Gastrocnemius medialis (tissue), 4 donors: ENCODE measurements around the gene SLC36A2. TPM values are rescaled to one million over a fixed set of nuclear protein-coding genes. Genes with fewer than 3 reads are reported as not detected.

Source experiments
- ATAC-seq, 2 donors: fragments of 150-250 bp; one replicate each; pipeline ENCODE4 v1.9.1; 2016
- DNase-seq, 2 donors: peaks; one replicate each; pipeline ENCODE4 v3.0.0-alpha.2; 2019
- H3K27ac ChIP-seq, 4 donors: fragments of 200-600 bp; sonication (generic); 1 replicate in 1 of 4; 2 replicates in 3 of 4; pipeline ENCODE4 v1.5.1; 2016 to 2018; ENCODE audit warnings: mild to moderate bottlenecking in 2 of 4, moderate library complexity in 1 of 4
- H3K27me3 ChIP-seq, 3 donors: fragments of 200-600 bp; sonication (generic) in 2 of 3; 1 replicate in 1 of 3; 2 replicates in 2 of 3; pipeline versions ENCODE4 v1.5.1 to v1.6.0; 2016 to 2019; ENCODE audit warnings: mild to moderate bottlenecking in 1 of 3, moderate library complexity in 1 of 3
- H3K36me3 ChIP-seq, 2 donors: fragments of 200-600 bp; sonication (generic) in 1 of 2; one replicate each; pipeline ENCODE4 v1.5.1; 2017 to 2018
- H3K4me1 ChIP-seq, 2 donors: fragments of 200-600 bp; sonication (generic) in 1 of 2; one replicate each; pipeline ENCODE4 v1.5.1; 2016 to 2017; ENCODE audit warnings: mild to moderate bottlenecking in 2 of 2
- H3K4me3 ChIP-seq, 4 donors: fragments of 200-600 bp; sonication (generic) in 3 of 4; 1 replicate in 1 of 4; 2 replicates in 3 of 4; pipeline ENCODE4 v1.5.1; 2016 to 2019; ENCODE audit warnings: mild to moderate bottlenecking in 2 of 4
- H3K9me3 ChIP-seq, 3 donors: fragments of 200-600 bp; sonication (generic) in 2 of 3; 1 replicate in 1 of 3; 2 replicates in 2 of 3; pipeline ENCODE4 v1.5.1; 2016 to 2019
- POLR2A ChIP-seq, 2 donors: fragments of 450-650 bp; IDR thresholded peaks; one replicate each; pipeline ENCODE4 v1.6.1; 2017; ENCODE audit warnings: antibody characterized with exemption in 2 of 2, mild to moderate bottlenecking in 2 of 2, moderate library complexity in 2 of 2
- in situ Hi-C, 4 donors: fragments of 200-750 bp; cut with MboI; loops; one replicate each; pipeline versions ENCODE4 v1.15.0 to v1.8.0; 2017; ENCODE audit warnings: low sequenced_read_pairs in 4 of 4
- intact Hi-C: fragments of 100-400 bp; cut with DNase I; formaldehyde crosslinking; loops from one replicate; pipeline ENCODE4 v1.15.1; 2023; ENCODE audit warnings: low total_unique reads
- total RNA-seq, 4 donors: library from RNA; depleted of rRNA; stranded (reverse); fragments of >200 nt; gene quantifications; one replicate each; pipeline versions ENCODE4 v1.1.0 to v1.2.3, GENCODE V29; 2016
- TF ChIP-seq, protein P1 (sequence below), 5 experiments: fragments of 450-650 bp in 3 of 5; fragments of 200-600 bp in 2 of 5; sonication (generic) in 2 of 5; IDR thresholded peaks in 4 of 5; conservative IDR thresholded peaks in 1 of 5; 1 replicate in 4 of 5; 2 replicates in 1 of 5; pipeline ENCODE4 v1.5.1; 2016 to 2019; ENCODE audit warnings: antibody characterized with exemption in 5 of 5, mild to moderate bottlenecking in 3 of 5, moderate library complexity in 3 of 5

The SLC36A2 gene
- total RNA-seq, 4 donors from 2014 or later, result 8.8 to 22.9 (median 16.4) TPM

DNA sequence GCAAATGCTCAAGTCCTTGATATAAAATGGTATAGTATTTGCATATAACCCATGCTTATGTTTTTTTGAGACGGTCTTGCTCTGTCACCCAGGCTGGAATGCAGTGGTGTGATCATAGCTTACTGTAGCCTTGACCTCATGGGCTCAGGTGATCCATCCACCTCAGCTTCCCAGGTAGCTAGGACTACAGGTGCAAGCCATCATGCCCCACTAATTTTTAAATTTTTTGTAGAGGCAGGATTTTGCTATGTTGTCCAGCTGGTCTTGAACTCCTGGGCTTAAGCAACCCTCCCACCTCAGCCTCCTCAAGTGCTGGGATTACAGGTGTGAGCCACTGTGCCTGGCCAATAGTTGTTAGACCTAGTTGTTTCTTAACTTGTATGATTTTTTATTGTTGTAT lies 61.1 kb downstream of the SLC36A2 start:
- intact Hi-C loops, result no loop called here
- in situ Hi-C loops, result no loop called here
- Histone ChIP-seq H3K4me1 (no peaks in the 10 kb centered on the region), H3K4me3 (no peak overlapping the region), H3K27ac (no peak overlapping the region), H3K36me3 (no peaks in the 10 kb centered on the region), H3K9me3 (no peaks in the 10 kb centered on the region), H3K27me3 (no peaks in the 10 kb centered on the region)
- TF ChIP-seq POLR2A (IDR thresholded peaks at IDR 0.05), result no peak
- TF ChIP-seq, protein P1, sequence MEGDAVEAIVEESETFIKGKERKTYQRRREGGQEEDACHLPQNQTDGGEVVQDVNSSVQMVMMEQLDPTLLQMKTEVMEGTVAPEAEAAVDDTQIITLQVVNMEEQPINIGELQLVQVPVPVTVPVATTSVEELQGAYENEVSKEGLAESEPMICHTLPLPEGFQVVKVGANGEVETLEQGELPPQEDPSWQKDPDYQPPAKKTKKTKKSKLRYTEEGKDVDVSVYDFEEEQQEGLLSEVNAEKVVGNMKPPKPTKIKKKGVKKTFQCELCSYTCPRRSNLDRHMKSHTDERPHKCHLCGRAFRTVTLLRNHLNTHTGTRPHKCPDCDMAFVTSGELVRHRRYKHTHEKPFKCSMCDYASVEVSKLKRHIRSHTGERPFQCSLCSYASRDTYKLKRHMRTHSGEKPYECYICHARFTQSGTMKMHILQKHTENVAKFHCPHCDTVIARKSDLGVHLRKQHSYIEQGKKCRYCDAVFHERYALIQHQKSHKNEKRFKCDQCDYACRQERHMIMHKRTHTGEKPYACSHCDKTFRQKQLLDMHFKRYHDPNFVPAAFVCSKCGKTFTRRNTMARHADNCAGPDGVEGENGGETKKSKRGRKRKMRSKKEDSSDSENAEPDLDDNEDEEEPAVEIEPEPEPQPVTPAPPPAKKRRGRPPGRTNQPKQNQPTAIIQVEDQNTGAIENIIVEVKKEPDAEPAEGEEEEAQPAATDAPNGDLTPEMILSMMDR (IDR thresholded peaks at IDR 0.05 in 4 of 5, conservative IDR thresholded peaks at IDR 0.05 in 1 of 5), result no peak
- ATAC-seq (no peak), DNase-seq (no peak)

DNA sequence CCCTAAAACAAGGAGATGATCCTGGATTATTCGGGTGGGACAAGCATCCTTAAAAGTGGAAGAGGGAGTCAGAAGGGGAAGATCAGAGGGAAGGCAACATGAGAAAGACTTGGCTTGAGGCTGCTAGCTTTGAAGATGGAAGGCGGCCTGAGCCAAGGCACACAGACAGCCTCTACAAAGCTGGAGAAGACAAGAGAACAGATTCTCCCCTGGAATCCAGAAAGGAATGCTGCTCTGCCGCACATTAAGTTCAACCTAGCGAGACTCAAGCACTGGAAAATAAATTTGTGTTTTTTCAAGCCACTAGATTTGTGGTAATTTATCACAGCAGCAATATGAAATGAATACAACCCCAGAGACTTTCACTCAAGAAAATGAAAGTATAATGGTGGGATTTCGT lies 61.7 kb downstream of the SLC36A2 start:
- no peak overlapping the region for H3K4me3 ChIP-seq
- H3K4me1 ChIP-seq, result no peaks in the 10 kb centered on the region
- ATAC-seq (no peak), DNase-seq (no peak)
- TF ChIP-seq, protein P1 (IDR thresholded peaks at IDR 0.05 in 4 of 5, conservative IDR thresholded peaks at IDR 0.05 in 1 of 5), result no peak
- no peak for TF ChIP-seq POLR2A (IDR thresholded peaks at IDR 0.05)
- no peak overlapping the region for H3K27ac ChIP-seq
- H3K9me3 ChIP-seq, result no peaks in the 10 kb centered on the region
- no peaks in the 10 kb centered on the region for H3K36me3 ChIP-seq
- intact Hi-C loops, result no loop called here
- no peaks in the 10 kb centered on the region for H3K27me3 ChIP-seq
- in situ Hi-C loops, result no loop called here

DNA sequence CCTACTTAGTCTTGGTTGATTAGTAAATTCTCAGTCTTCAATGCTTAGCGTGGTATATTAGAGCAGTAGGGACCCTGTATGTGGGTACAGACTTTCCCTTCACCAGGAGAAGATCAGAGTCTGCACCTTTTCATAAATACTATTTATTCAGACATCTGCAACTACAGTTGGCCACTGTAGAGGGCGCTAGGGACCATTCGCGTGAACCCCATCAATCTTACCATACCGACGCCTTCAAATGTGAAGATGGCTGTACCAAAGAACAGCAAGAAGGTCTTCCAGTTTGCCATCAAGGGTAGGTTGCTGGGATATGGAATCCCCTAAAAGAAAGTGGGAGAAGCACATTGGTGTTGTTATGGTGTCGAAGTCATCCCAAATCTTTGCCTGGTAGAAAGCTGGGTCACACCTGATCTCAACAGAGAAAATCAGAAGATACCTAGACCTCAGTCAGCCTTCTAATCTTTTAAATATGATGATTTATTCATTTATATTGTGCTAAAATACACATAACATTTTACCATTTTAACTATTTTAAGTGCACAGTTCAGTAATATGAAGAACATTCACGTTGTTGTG lies 62.9 kb downstream of the SLC36A2 start:
- intact Hi-C loops (no loop called here), in situ Hi-C loops (no loop called here)
- Histone ChIP-seq H3K27ac (no peak overlapping the region), H3K27me3 (no peaks in the 10 kb centered on the region), H3K4me1 (no peaks in the 10 kb centered on the region), H3K9me3 (no peaks in the 10 kb centered on the region), H3K36me3 (no peaks in the 10 kb centered on the region), H3K4me3 (no peak overlapping the region)
- no peak for DNase-seq
- TF ChIP-seq, protein P1 (IDR thresholded peaks at IDR 0.05 in 4 of 5, conservative IDR thresholded peaks at IDR 0.05 in 1 of 5), result no peak
- no peak for TF ChIP-seq POLR2A (IDR thresholded peaks at IDR 0.05)
- ATAC-seq, result no peak

DNA sequence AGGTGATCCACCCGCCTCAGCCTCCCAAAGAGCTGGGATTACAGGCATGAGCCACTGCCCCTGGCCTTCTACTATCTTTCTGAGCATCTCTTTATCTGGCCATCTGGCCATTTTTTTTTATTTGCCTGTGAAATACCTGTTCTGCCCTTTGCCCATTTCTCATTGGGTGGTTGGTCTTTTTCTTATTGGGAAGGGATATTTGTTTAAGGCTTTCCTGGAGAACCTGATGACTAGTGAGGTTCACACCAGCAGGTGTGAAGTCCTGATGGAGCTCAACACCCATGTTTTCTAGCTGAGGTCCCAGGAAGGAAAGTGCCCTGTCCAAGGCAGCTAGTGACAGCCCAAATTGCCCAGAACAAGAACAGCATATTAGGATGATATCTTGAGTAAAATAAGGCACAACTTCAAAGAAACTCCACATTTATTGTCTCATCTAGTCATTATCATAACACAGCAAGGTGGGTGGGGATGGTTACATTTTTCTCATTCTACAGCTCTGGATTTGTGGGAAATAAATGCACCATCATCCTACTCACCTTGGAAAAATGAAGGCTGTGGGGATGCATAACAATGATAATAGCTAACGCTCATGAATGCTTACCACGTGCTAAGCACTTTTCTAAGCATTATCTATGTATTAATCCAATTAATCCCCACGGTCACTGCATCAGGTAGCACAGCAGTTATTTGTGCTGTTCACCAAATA lies 64.1 kb downstream of the SLC36A2 start:
- Histone ChIP-seq H3K4me3 (no peak overlapping the region), H3K9me3 (no peaks in the 10 kb centered on the region), H3K27ac (no peak overlapping the region), H3K36me3 (no peaks in the 10 kb centered on the region), H3K27me3 (no peaks in the 10 kb centered on the region), H3K4me1 (no peaks in the 10 kb centered on the region)
- in situ Hi-C loops (no loop called here), intact Hi-C loops (no loop called here)
- TF ChIP-seq, protein P1 (IDR thresholded peaks at IDR 0.05 in 4 of 5, conservative IDR thresholded peaks at IDR 0.05 in 1 of 5), result no peak
- no peak for TF ChIP-seq POLR2A (IDR thresholded peaks at IDR 0.05)
- DNase-seq (no peak), ATAC-seq (no peak)
